NCI-H2171 treated with DMSO at 0.1 percent for 48 hours (cell line): Measurements from ENCODE around the gene PLCD3.

ENCODE experiments used
- DNase-seq: peaks from one replicate; lab custom pipeline; 2025; lab: John Stamatoyannopoulos, UW

Gene PLCD3

GRCh38 chr17:45117334-45117733, 15.0 kb downstream of the PLCD3 start:
- DNase-seq, result no peak

- DNase-seq, result no peak
Measured at GRCh38 chr17:45116434-45117016, 15.8 kb downstream of the PLCD3 start.

GRCh38 chr17:45115871-45116270, 16.4 kb downstream of the PLCD3 start:
- DNase-seq, result no peak

- no peak for DNase-seq
Measured at GRCh38 chr17:45115015-45115625, 17.2 kb downstream of the PLCD3 start.

- DNase-seq, result no peak
Measured at GRCh38 chr17:45114117-45114932, 18.0 kb downstream of the PLCD3 start.

- no peak for DNase-seq
Measured at GRCh38 chr17:45113424-45113754, 18.9 kb downstream of the PLCD3 start.

GRCh38 chr17:45112559-45113423, 19.5 kb downstream of the PLCD3 start:
- DNase-seq, result no peak

DNA sequence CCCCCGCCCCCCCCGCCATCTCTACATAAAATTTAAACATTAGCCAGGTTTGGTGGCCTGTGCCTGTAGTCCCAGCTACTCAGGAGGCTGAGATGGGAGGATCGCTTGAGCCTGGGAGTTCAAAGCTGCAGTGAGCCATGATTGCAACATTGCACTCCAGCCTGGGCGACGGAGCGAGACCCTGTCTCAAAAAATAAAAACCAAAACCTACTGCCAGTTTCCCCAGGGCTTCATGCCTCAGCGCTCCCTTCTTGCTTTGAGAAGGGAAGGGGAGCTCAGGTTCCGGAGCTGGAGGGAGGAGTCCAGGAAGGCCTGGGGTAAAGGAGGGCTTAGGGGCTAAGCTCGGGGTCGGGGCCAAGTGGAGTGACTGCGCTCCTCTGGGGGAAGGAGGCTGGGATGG, 20.5 kb downstream of the PLCD3 start:
- peak; percentile 63 for DNase-seq

DNA sequence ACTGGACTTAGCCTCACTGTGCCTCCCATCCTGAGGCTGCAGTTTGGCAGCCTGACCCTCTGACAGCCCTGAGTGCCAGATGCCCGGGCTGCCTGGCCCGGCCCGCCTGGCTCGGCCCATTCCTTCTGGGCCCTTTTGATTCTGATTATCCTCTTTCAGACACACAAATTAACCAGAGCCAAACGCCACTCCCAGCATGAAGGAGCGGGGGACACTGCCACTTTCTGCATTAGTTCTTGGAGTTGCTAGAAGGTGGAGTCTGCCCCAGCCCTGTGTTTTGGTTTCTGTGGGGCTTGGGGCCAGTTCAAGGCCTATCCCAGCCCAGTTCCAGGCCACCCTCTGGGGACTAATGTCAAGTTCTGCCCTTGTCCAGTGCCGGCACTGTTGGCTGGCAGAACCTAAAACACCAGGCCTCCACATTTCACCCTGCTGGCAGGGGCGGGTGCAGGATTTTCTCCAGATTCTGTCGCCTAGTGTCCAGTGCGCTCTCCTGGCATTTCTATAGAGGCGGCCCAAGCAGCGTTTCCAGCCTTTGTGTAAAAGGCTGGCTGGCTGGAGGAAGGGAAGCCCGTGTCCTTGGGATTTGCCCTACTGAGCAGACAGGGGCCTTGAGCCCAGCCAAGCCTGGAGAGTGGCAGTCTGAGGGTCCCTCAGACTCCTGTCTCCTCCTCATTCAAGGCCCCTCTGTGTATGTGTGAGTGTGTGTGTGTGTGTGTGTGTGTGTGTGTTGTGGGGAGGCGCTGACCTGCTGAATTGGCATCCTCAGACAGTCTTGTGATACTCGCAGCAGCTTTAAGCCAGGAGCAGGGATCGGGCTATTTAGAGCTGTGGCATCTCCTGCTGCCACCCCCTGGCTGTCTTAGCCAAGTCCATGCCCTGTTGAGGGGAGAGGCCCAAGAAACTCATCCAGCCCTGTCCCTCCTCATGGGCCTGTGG, 21.4 kb downstream of the PLCD3 start:
- no peak for DNase-seq

DNA sequence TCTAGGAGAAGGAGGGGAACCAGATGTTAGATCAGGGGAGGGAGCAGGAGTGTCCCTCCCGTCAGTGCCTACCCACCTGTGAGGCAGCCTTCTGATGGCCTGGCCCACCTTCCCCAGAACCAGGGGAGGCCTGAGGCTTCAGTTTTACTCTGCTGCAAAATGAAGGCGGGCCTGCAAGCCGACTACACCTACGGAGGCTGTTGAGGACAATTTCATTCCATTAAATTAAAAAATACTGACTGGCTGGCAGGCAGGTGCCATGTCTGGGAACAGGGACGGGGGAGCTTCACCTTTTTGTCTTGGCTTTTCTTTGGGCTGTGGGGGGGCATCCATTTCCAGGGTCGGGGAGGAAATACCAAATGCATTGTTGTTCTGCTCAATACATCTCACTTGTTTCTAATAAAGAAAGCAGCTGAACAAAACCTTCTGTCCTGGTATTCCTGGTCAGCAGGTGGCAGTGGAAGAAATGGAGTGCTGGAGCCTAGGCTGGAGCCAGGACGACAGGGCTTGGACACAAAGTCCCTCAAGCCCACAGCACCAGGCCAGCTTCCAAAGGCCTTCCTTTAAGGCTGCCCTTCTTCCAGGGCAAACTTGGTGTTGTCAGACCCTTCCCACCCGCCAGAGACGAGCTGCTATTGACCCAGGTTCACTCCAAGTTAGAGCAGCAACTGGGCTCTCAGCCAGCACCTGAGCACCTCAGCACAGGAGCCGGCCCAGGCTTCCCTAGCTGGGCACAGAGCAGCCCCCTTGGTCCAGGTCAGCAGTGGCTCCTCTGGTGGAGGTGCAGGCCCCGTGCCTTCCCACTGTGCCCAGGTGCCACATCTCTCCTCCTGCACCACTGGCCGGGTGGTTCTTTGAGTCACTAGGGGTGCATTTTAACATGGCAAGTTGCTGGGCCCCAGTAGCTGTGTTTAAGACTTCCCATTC, 23.5 kb downstream of the PLCD3 start:
- no peak for DNase-seq

DNA sequence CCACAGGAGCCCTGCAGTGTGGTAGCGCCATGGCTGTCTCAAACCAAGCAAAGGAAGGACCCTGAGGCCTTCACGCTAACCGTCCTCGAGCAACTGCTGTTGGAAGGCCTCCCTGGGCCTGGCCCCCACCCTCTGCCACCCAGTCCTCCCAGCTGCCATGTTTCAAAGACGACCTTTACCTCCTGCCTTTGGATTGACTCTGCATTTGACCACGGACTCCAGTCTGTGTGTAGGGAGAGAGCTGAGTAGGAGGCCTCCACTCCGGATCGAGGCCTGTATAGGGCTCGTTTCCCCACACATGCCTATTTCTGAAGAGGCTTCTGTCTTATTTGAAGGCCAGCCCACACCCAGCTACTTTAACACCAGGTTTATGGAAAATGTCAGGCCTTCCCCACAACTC, 24.3 kb downstream of the PLCD3 start:
- DNase-seq, result no peak

DNA sequence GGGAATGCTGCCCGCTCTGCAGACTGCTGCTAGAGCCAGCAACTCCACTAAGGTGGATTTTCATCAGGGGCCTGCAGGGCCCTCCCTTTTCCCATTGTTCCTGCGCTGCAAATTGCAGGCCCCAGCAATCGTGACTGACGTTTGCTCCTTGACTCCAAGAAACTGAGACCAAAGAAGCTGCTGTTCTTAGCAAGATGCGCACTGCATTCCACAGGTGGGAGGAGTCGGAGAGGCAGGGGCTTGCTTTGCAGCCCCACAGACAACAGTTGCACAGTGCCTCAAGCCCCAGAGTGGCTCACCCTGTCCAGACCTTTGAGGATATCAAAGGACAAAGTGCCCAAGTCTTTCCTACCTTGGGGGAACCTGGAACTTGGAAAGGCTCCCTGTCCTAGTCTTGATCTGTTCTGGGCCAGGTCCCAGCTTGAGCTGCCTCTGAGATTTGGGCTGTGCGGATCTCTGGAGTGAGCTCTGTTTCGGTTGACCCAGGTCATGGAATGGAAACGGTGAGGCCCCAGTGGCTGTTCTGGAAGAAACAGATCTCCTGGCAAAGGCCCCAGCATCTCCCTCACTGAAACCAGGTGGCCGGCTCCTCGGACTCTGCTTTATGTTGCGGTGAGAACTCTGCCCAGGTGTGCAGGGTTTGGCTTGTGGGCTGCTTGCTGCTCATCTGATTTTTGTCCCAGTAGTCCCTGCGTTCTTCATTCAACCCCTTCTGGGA, 24.9 kb downstream of the PLCD3 start:
- DNase-seq, result no peak

GRCh38 chr17:45106582-45106981, 25.7 kb downstream of the PLCD3 start:
- no peak for DNase-seq

DNA sequence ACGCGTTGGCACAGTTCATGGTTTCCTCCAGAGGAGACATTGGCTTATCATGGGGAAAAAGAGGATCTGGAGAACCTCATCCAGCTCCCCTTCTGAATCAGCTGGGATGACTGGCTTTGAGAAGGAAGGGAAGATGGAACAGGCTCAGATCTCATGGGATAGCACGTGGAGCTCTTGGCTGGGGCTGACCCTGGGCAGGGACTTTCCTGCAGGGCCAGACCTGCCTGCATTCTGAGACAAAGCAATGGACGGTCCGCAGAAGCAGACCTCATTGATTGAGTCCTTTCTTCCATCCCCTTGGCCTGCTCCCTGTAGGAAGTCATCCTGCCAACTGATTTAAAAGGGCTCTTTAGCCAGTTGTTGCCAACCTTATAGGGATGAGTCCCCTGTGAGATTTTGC, 26.2 kb downstream of the PLCD3 start:
- no peak for DNase-seq

GRCh38 chr17:45104907-45105624, 27.2 kb downstream of the PLCD3 start:
- no peak for DNase-seq

GRCh38 chr17:45104497-45104896, 27.8 kb downstream of the PLCD3 start:
- DNase-seq, result no peak

- DNase-seq, result no peak
Measured at GRCh38 chr17:45104029-45104428, 28.3 kb downstream of the PLCD3 start.

DNA sequence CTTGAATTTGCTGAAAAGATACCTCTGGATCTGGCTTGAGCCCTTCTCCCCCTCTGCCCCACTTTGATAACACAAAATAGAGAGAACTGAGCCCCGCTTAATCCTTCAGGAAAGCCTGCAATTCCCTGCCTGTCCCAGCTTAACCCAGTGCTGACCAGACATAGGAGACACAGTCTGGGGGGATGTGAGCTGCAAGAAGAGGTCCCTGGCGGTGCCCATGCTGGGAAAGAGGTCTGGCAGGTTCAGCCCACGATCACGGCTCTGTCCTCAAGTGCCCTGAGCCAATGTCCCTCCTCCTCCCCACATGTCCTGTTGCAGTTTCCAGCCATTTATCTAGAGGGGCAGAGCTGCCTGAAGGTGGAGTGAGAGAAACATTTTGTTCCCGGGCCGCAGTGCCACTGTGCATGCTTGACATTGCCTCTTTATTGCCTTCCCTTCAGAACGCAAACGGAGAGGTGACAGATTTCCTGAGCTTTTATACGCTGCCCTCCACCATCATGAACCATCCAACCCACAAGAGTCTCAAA, 29.0 kb downstream of the PLCD3 start:
- no peak for DNase-seq

DNA sequence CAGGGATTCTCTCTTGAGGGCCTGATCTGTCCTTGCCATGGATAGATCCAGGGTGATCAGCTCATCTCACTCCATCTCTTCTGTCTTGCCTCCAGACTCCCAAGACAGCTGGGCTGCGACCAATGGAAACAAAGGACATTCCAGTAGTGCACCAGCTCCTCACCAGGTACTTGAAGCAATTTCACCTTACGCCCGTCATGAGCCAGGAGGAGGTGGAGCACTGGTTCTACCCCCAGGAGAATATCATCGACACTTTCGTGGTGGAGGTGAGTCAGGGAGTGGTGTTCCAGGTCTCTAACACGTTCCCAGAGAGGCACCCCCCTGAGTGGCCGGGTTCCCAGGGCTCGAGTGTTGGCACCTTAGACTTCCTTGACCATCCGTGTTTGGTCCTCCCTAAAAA, 29.5 kb downstream of the PLCD3 start:
- DNase-seq, result no peak
